Keratinocyte (primary cell): ENCODE data around the gene ZNF148.

Experiments used
- CTCF ChIP-seq, 3 experiments: IDR thresholded peaks in 1 of 3; conservative IDR thresholded peaks in 1 of 3; optimal IDR thresholded peaks in 1 of 3; 2 replicates in 2 of 3; 3 replicates in 1 of 3; pipeline versions ENCODE3 to v1.5.1; 2011; ENCODE audit warnings: low read length in 3 of 3, mild to moderate bottlenecking in 3 of 3, moderate library complexity in 2 of 3, control low read depth in 1 of 3, inconsistent platforms in 1 of 3; ENCODE audit not compliant: insufficient read depth in 2 of 3; ENCODE audit errors: extremely low read depth in 1 of 3
- EZH2 ChIP-seq: IDR thresholded peaks from one replicate; pipeline ENCODE4 v1.6.1; 2012; ENCODE audit warnings: inconsistent platforms, mild to moderate bottlenecking, low read length, moderate library complexity

GRCh38 chr3:125366132-125366531, 9.0 kb downstream of the ZNF148 start:
- TF ChIP-seq CTCF (optimal IDR thresholded peaks at IDR 0.05 in 1 of 3, IDR thresholded peaks at IDR 0.05 in 1 of 3, conservative IDR thresholded peaks at IDR 0.05 in 1 of 3; ENCODE audit: extremely low read depth in 1 of 3, insufficient read depth in 2 of 3, low read length in 3 of 3) (no peak), EZH2 (no peak)
